ENCODE results near the gene YWHAH. TPM values are rescaled to one million over a fixed set of nuclear protein-coding genes. Genes with fewer than 3 reads are reported as not detected.

YWHAH gene
- total and polyA plus RNA-seq, 8 donors: 20.5 to 284 (median 88.5) TPM

GRCh38 chr22:31991102-31991839 lies 46.9 kb downstream of the YWHAH start:
- 91 to 95% (median 95%) methylated on average over 4 of the region's 4 CpGs for WGBS, 5 donors
- TF ChIP-seq POLR2AphosphoS5 (IDR thresholded peaks at IDR 0.05) (no peak), POLR2A (IDR thresholded peaks at IDR 0.05) (no peak), EP300 (IDR thresholded peaks at IDR 0.05) (no peak), CTCF (IDR thresholded peaks at IDR 0.05) (no peak)
- intact Hi-C loops (cut with DNase I; ENCODE audit: low total_unique reads): no loop called here
- no peaks in the 10 kb centered on the region for H3K9me3 ChIP-seq
- H3K4me1 ChIP-seq: no peaks in the 10 kb centered on the region
- DNase-seq: no peak
- H3K27ac ChIP-seq: no peak overlapping the region
- no peaks in the 10 kb centered on the region for H3K36me3 ChIP-seq
- H3K27me3 ChIP-seq: no peaks in the 10 kb centered on the region
- no peak overlapping the region for H3K4me3 ChIP-seq

- no peak for TF ChIP-seq EP300 (IDR thresholded peaks at IDR 0.05)
- TF ChIP-seq POLR2A (IDR thresholded peaks at IDR 0.05): no peak
- no peak for TF ChIP-seq CTCF (IDR thresholded peaks at IDR 0.05)
- H3K27me3 ChIP-seq: peaks cover 0 to 15% (median 0%) of the 10 kb centered on the region in 3 donors
- H3K36me3 ChIP-seq: no peaks in the 10 kb centered on the region
- peaks cover 0 to 5% (median 0%) of the 10 kb centered on the region in 4 donors for H3K4me1 ChIP-seq
- H3K9me3 ChIP-seq: no peaks in the 10 kb centered on the region
- H3K27ac ChIP-seq: no peak overlapping the region
- 68 to 91% (median 89%) methylated on average over 3 of the region's 3 CpGs for WGBS, 5 donors
- no peak overlapping the region for H3K4me3 ChIP-seq
- intact Hi-C loops (cut with DNase I; ENCODE audit: low total_unique reads): no loop called here
- DNase-seq: no peak
Observed at GRCh38 chr22:31995046-31995445, 50.7 kb downstream of the YWHAH start.

GRCh38 chr22:31995807-31996206 lies 51.5 kb downstream of the YWHAH start:
- intact Hi-C loops (cut with DNase I; ENCODE audit: low total_unique reads): no loop called here
- H3K36me3 ChIP-seq: no peaks in the 10 kb centered on the region
- WGBS, 5 donors: 29 to 57% (median 48%) methylated on average over 3 of the region's 3 CpGs
- H3K27ac ChIP-seq: no peak overlapping the region
- H3K4me1 ChIP-seq: peaks cover 0 to 5% (median 0%) of the 10 kb centered on the region in 4 donors
- peaks cover 0 to 15% (median 0%) of the 10 kb centered on the region in 3 donors for H3K27me3 ChIP-seq
- no peaks in the 10 kb centered on the region for H3K9me3 ChIP-seq
- H3K4me3 ChIP-seq: no peak overlapping the region
- DNase-seq: no peak
- TF ChIP-seq POLR2A (IDR thresholded peaks at IDR 0.05) (no peak), EP300 (IDR thresholded peaks at IDR 0.05) (no peak), POLR2AphosphoS5 (IDR thresholded peaks at IDR 0.05) (no peak), CTCF (IDR thresholded peaks at IDR 0.05) (no peak)

- TF ChIP-seq POLR2AphosphoS5 (IDR thresholded peaks at IDR 0.05) (peak in 1 of 3 donors; percentile 55), POLR2A (IDR thresholded peaks at IDR 0.05) (no peak)
- DNase-seq: peak; percentile 65 to 67
- Histone ChIP-seq H3K27ac (no peak overlapping the region), H3K4me1 (peaks cover 0 to 5% (median 0%) of the 10 kb centered on the region in 4 donors), H3K9me3 (no peaks in the 10 kb centered on the region), H3K27me3 (peaks cover 0 to 15% (median 0%) of the 10 kb centered on the region in 3 donors), H3K4me3 (no peak overlapping the region), H3K36me3 (no peaks in the 10 kb centered on the region)
- intact Hi-C loops (cut with DNase I; ENCODE audit: low total_unique reads): no loop called here
- WGBS, 5 donors: 38 to 60% (median 52%) methylated on average over 3 of the region's 3 CpGs
Observed at GRCh38 chr22:31998784-31999385, 54.5 kb downstream of the YWHAH start.

- no peak for TF ChIP-seq POLR2A (IDR thresholded peaks at IDR 0.05)
- no peak for TF ChIP-seq POLR2AphosphoS5 (IDR thresholded peaks at IDR 0.05)
- TF ChIP-seq CTCF (IDR thresholded peaks at IDR 0.05): no peak
- TF ChIP-seq EP300 (IDR thresholded peaks at IDR 0.05): no peak
Observed at GRCh38 chr22:32000181-32000580, 55.8 kb downstream of the YWHAH start.

More at GRCh38 chr22:32000181-32000580, 55.8 kb downstream of the YWHAH start:
- Histone ChIP-seq H3K27ac (no peak overlapping the region), H3K9me3 (no peaks in the 10 kb centered on the region), H3K4me3 (no peak overlapping the region), H3K27me3 (peaks cover 0 to 15% (median 0%) of the 10 kb centered on the region in 3 donors), H3K36me3 (no peaks in the 10 kb centered on the region), H3K4me1 (peaks cover 0 to 5% (median 0%) of the 10 kb centered on the region in 4 donors)
- intact Hi-C loops (cut with DNase I; ENCODE audit: low total_unique reads): no loop called here
- DNase-seq: no peak
- 67 to 84% (median 80%) methylated on average over 1 of the region's 1 CpG for WGBS, 5 donors

Data from stomach (tissue), 9 donors.